Rectal smooth muscle tissue (tissue), 1 donor: ENCODE measurements around the gene GPR162.
A peak's percentile ranks its signal among the peaks of the same experiment; 100 is the strongest.

Experiments
- H3K27ac ChIP-seq: one replicate; pipeline ENCODE4 v1.7.0; 2013; ENCODE audit warnings: low read depth, low read length, inconsistent platforms
- H3K27me3 ChIP-seq: one replicate; pipeline ENCODE4 v1.7.0; 2013; ENCODE audit warnings: low read length; ENCODE audit not compliant: control insufficient read depth, insufficient read depth
- H3K36me3 ChIP-seq: one replicate; pipeline ENCODE4 v1.7.0; 2013; ENCODE audit warnings: low read length; ENCODE audit not compliant: control insufficient read depth, insufficient read depth
- H3K4me1 ChIP-seq: one replicate; pipeline ENCODE4 v1.7.0; 2013; ENCODE audit warnings: low read length; ENCODE audit not compliant: control insufficient read depth, insufficient read depth
- H3K4me3 ChIP-seq: one replicate; pipeline ENCODE4 v1.7.0; 2013; ENCODE audit warnings: low read length
- H3K9ac ChIP-seq: one replicate; pipeline ENCODE4 v1.7.0; 2013; ENCODE audit warnings: low read length

Gene GPR162

GRCh38 chr12:6849976-6850560 is 28.4 kb downstream of the GPR162 start:
- no peaks in the 10 kb centered on the region for H3K36me3 ChIP-seq
- H3K4me1 ChIP-seq, result no peaks in the 10 kb centered on the region
- no peak overlapping the region for H3K27ac ChIP-seq
- H3K27me3 ChIP-seq, result no peaks in the 10 kb centered on the region
- H3K4me3 ChIP-seq, result no peak overlapping the region
- H3K9ac ChIP-seq, result no peak overlapping the region

DNA sequence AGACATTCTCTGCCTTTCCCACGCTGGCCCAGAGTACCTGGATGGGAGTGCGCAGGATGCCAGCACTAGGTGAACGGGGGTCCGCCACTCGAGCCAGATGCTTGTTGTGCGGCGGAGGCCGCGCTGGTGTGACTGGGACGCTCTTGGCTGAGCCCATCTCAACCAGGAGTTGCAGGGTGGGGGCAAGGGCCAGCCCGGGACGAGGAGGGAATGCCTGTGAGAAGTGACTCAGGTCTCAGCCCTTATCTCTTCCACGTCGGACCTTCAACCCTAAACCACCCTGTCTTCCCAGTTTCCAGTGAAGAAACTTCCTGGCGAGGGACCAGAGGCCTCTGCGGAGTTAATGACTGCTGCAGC is 29.2 kb downstream of the GPR162 start:
- Histone ChIP-seq H3K9ac (no peak overlapping the region), H3K4me1 (no peaks in the 10 kb centered on the region), H3K27me3 (no peaks in the 10 kb centered on the region), H3K27ac (no peak overlapping the region), H3K36me3 (peaks cover 4% of the 10 kb centered on the region), H3K4me3 (peak overlapping the region; percentile 4)

DNA sequence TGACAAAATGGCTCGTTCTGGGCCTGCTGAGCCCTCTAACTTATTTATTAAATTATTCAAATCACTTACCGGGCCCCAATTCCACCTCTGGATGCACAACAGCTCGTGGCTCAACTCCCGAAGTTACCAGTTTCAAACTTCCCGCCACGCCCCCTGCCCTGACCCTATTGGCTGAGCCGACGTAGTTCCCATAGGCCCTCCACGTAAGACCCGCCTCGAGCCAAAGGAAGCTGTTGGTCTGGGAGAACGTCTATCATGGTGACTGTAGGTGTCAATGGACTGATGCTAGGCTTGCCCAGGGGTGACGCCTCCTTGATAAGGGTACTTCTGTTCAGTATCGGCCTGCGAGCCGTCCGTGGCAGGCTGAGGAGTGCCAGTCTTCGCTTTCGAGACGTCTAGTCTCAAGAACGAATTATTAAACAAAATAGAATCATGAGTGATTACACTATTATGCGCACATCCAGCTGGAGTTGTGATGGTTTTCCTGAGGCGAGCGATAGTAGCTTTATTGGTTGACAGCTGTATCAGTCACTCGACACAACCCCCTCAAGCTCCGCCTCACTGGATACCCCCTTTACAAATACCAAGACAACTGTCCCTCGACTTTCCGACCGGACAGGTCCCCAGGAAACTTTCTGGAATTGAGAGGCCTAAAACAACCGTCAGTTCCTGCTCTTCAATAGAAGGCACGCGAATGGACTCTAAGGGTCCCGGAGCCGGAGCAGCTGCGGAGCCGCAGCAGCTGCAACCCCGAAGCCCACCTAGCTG is 29.7 kb downstream of the GPR162 start, which contains the start of gene CDCA3:
TSS of gene CDCA3 (minus strand) at position 134 of the 768 bp plus-strand sequence. CDS start 334 bp downstream, outside the sequence.
- no peaks in the 10 kb centered on the region for H3K4me1 ChIP-seq
- no peaks in the 10 kb centered on the region for H3K27me3 ChIP-seq
- H3K4me3 ChIP-seq, result peak within 1 kb of the TSS; percentile 88
- peak within 1 kb of the TSS; percentile 42 for H3K9ac ChIP-seq
- H3K27ac ChIP-seq, result peak within 1 kb of the TSS; percentile 87
- H3K36me3 ChIP-seq, result peaks cover 9% of the 10 kb centered on the region

DNA sequence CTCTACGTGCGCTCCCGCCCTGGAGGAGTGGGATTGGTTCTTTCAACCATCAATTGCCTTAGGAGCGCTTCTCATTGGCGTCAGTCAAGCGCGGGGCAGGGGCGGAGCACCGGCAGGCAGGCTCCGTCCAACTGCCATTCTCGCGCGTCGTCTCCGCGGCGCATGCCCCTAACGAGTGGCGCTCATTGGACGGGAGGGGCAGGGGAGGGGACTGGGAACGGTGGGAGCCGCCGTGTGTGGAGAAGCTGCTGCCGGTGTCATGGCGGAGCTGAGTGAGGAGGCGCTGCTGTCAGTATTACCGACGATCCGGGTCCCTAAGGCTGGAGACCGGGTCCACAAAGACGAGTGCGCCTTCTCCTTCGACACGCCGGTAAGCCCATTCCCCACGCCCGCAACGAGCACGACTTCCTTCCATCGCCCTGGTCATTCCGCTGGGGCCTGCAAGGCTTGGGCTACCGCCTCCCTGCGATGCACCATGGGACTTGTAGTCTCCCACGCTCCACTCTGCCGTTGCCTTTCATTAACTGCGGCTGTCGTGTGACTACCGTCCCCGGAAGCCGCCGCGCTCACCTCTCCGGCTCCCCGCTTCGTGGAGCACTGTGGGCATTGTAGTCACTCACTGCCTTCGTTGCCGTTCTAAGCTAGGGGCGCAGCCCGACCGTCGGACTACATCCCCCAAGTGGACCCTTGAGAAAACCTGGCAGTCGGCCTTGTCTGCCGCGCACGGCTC is 30.5 kb downstream of the GPR162 start, which contains the start of gene USP5:
TSS of gene USP5 (plus strand) at position 230 of the 730 bp plus-strand sequence. CDS start at position 260, 30 bp downstream.
- H3K36me3 ChIP-seq, result peaks cover 12% of the 10 kb centered on the region
- no peaks in the 10 kb centered on the region for H3K4me1 ChIP-seq
- peak within 1 kb of the TSS; percentile 42 for H3K9ac ChIP-seq
- H3K27ac ChIP-seq, result peak within 1 kb of the TSS; percentile 87
- H3K4me3 ChIP-seq, result peak within 1 kb of the TSS; percentile 88
- H3K27me3 ChIP-seq, result no peaks in the 10 kb centered on the region

DNA sequence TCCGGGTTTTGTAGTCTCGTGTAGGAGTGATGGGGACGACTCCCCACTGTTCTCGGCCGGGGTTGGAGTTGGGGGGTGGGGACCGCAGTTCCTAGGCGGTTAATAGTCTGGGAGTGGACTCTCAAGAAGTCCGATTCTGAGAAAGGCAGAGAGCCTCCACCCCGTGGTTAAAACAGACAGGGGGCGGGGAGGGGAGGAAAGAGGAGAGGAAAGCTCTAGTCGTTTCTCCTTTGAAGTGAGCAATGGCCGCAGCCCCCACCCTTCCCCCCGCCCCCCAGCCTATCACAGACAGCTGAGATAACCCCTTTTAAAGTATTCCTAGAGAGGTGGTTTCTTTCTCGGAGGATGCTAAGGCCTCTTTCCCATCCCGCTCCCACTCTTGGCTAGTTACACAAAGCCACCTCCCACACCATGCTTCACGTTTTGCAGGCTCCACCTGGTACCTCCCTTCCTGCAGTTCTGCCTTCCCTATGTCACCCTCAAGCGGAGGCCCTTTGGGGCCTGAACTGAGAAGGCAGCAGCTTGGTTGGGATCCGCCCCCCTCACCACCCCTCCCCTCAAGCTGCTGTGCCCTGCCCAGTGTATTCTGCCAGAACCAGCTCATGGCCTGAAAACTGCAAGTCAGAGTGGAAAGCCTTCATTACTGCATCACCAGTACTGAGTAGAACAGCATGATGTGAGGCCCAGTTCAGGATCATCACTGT is 31.2 kb downstream of the GPR162 start:
- no peaks in the 10 kb centered on the region for H3K27me3 ChIP-seq
- H3K9ac ChIP-seq, result no peak overlapping the region
- peak overlapping the region; percentile 46 for H3K4me3 ChIP-seq
- no peaks in the 10 kb centered on the region for H3K4me1 ChIP-seq
- H3K36me3 ChIP-seq, result peaks cover 17% of the 10 kb centered on the region
- peak overlapping the region; percentile 65 for H3K27ac ChIP-seq

- no peak overlapping the region for H3K27ac ChIP-seq
- H3K4me1 ChIP-seq, result no peaks in the 10 kb centered on the region
- H3K4me3 ChIP-seq, result no peak overlapping the region
- H3K9ac ChIP-seq, result no peak overlapping the region
- peaks cover 25% of the 10 kb centered on the region for H3K36me3 ChIP-seq
- H3K27me3 ChIP-seq, result no peaks in the 10 kb centered on the region
These were observed 32.0 kb downstream of the GPR162 start for GRCh38 chr12:6853626-6854025.

DNA sequence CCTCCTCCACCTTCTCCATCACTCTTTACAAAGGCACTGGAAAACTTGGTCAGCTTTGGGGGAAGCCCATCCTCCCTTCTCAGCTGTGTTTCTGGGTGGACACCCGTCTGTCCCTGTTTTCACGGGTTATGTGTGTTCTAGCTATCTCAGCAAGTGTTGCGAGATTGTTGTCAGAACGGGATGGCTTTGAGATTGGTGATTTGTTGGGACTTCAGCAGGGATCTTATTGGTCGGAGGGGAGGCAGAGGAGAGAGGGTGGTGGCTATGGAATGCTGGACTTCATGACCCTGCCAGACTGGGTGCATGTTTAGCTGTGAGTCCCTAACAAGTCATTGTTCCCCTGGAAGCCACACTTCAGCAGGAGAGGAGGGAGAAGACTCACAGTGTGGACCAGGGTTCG is 32.4 kb downstream of the GPR162 start:
- H3K36me3 ChIP-seq, result peaks cover 29% of the 10 kb centered on the region
- H3K4me1 ChIP-seq, result no peaks in the 10 kb centered on the region
- no peak overlapping the region for H3K4me3 ChIP-seq
- H3K9ac ChIP-seq, result no peak overlapping the region
- no peaks in the 10 kb centered on the region for H3K27me3 ChIP-seq
- no peak overlapping the region for H3K27ac ChIP-seq

- H3K36me3 ChIP-seq, result peaks cover 34% of the 10 kb centered on the region
- H3K27me3 ChIP-seq, result no peaks in the 10 kb centered on the region
- H3K4me1 ChIP-seq, result no peaks in the 10 kb centered on the region
- no peak overlapping the region for H3K9ac ChIP-seq
- H3K4me3 ChIP-seq, result no peak overlapping the region
- H3K27ac ChIP-seq, result no peak overlapping the region
These were observed 33.7 kb downstream of the GPR162 start for GRCh38 chr12:6855322-6855721.

GRCh38 chr12:6858799-6859198 is 37.2 kb downstream of the GPR162 start:
- H3K4me3 ChIP-seq, result no peak overlapping the region
- H3K36me3 ChIP-seq, result peaks cover 51% of the 10 kb centered on the region
- H3K9ac ChIP-seq, result no peak overlapping the region
- no peaks in the 10 kb centered on the region for H3K27me3 ChIP-seq
- H3K27ac ChIP-seq, result no peak overlapping the region
- H3K4me1 ChIP-seq, result no peaks in the 10 kb centered on the region

GRCh38 chr12:6860116-6860515 is 38.5 kb downstream of the GPR162 start:
- H3K4me1 ChIP-seq, result no peaks in the 10 kb centered on the region
- H3K4me3 ChIP-seq, result no peak overlapping the region
- H3K9ac ChIP-seq, result no peak overlapping the region
- H3K36me3 ChIP-seq, result peaks cover 55% of the 10 kb centered on the region
- no peaks in the 10 kb centered on the region for H3K27me3 ChIP-seq
- H3K27ac ChIP-seq, result no peak overlapping the region

DNA sequence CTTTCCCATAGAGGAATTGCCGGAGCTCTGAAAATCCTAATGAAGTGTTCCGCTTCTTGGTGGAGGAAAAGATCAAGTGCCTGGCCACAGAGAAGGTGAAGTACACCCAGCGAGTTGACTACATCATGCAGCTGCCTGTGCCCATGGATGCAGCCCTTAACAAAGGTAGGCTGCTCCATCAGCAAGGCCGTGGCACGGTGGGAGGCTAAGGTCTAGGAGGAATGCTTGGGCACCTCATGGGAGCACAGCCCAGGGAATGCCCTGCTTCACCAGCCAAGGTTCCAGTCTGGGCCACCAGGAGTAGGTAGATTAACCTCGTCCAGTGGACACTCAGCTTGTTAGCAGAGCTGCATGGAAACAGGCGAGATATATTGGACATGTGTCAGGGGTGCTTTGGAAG is 39.3 kb downstream of the GPR162 start:
- Histone ChIP-seq H3K4me1 (no peaks in the 10 kb centered on the region), H3K9ac (no peak overlapping the region), H3K27me3 (no peaks in the 10 kb centered on the region), H3K36me3 (peaks cover 52% of the 10 kb centered on the region), H3K4me3 (no peak overlapping the region), H3K27ac (no peak overlapping the region)

- Histone ChIP-seq H3K9ac (no peak overlapping the region), H3K36me3 (peaks cover 47% of the 10 kb centered on the region), H3K27me3 (no peaks in the 10 kb centered on the region)
These were observed 39.8 kb downstream of the GPR162 start for GRCh38 chr12:6861391-6861790.

More at GRCh38 chr12:6861391-6861790, 39.8 kb downstream of the GPR162 start:
- Histone ChIP-seq H3K27ac (no peak overlapping the region), H3K4me1 (no peaks in the 10 kb centered on the region), H3K4me3 (no peak overlapping the region)
